ENCODE results near the gene NALCN. TPM values are rescaled to one million over a fixed set of nuclear protein-coding genes. Genes with fewer than 3 reads are reported as not detected.

The NALCN gene
- total and polyA plus RNA-seq, 10 donors = 0.02 to 0.13 (median 0.09) TPM; not detected in 2

GRCh38 chr13:101127741-101128353 is 288.5 kb downstream of the NALCN start:
- Histone ChIP-seq H3K4me3 (no peak overlapping the region), H3K27me3 (replicated peaks in 1 of 7) (no peaks in the 10 kb centered on the region), H3K36me3 (no peaks in the 10 kb centered on the region), H3K9me3 (no peaks in the 10 kb centered on the region), H3K27ac (no peak overlapping the region), H3K4me1 (no peaks in the 10 kb centered on the region)
- no peak for DNase-seq
- 58 to 81% (median 67%) methylated on average over 5 of the region's 5 CpGs for WGBS, 5 donors
- intact Hi-C loops (cut with DNase I; ENCODE audit: low total_unique reads) = loop anchor here (5.0 kb wide), 1 partner anchor 556 kb away; no protein-coding TSS in a partner anchor
- TF ChIP-seq, protein P1, sequence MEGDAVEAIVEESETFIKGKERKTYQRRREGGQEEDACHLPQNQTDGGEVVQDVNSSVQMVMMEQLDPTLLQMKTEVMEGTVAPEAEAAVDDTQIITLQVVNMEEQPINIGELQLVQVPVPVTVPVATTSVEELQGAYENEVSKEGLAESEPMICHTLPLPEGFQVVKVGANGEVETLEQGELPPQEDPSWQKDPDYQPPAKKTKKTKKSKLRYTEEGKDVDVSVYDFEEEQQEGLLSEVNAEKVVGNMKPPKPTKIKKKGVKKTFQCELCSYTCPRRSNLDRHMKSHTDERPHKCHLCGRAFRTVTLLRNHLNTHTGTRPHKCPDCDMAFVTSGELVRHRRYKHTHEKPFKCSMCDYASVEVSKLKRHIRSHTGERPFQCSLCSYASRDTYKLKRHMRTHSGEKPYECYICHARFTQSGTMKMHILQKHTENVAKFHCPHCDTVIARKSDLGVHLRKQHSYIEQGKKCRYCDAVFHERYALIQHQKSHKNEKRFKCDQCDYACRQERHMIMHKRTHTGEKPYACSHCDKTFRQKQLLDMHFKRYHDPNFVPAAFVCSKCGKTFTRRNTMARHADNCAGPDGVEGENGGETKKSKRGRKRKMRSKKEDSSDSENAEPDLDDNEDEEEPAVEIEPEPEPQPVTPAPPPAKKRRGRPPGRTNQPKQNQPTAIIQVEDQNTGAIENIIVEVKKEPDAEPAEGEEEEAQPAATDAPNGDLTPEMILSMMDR (IDR thresholded peaks at IDR 0.05 in 8 of 11, conservative IDR thresholded peaks at IDR 0.05 in 3 of 11) = peak in 9 of 11 experiments; percentile 30 to 70 (median 55)
- TF ChIP-seq POLR2AphosphoS5 (IDR thresholded peaks at IDR 0.05) (no peak), POLR2A (IDR thresholded peaks at IDR 0.05) (no peak)

GRCh38 chr13:101123028-101123427 is 293.3 kb downstream of the NALCN start:
- intact Hi-C loops (cut with DNase I; ENCODE audit: low total_unique reads) = no loop called here
- H3K4me1 ChIP-seq = no peaks in the 10 kb centered on the region
- H3K36me3 ChIP-seq = no peaks in the 10 kb centered on the region
- no peak overlapping the region for H3K4me3 ChIP-seq
- no peak overlapping the region for H3K27ac ChIP-seq
- no peaks in the 10 kb centered on the region for H3K27me3 ChIP-seq (replicated peaks in 1 of 7)
- DNase-seq = no peak
- TF ChIP-seq, protein P1 (IDR thresholded peaks at IDR 0.05 in 8 of 11, conservative IDR thresholded peaks at IDR 0.05 in 3 of 11) = no peak
- TF ChIP-seq POLR2A (IDR thresholded peaks at IDR 0.05) (no peak), POLR2AphosphoS5 (IDR thresholded peaks at IDR 0.05) (no peak)
- 71 to 82% (median 73%) methylated on average over 1 of the region's 1 CpG for WGBS, 5 donors
- no peaks in the 10 kb centered on the region for H3K9me3 ChIP-seq

DNA sequence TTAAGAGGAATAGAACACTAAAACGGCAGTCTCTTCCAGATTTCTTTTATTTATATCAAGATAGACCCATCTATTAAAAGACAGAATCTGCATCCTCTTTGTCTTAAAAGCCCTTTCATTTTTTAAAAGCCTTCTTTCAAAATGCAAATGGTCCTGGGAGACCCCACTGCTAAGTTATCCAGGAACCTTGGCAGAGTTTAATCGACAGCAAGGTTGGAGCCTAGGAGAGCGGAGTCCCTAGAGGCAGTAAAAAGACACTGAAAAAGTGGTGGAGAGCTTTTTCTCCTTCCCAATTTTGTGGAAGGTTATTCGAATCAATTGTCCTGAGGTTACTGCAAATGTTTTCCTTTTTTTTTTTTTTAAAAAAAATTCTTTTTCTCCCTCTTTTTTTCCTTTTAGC is 294.7 kb downstream of the NALCN start:
- H3K9me3 ChIP-seq = no peaks in the 10 kb centered on the region
- no peaks in the 10 kb centered on the region for H3K4me1 ChIP-seq
- H3K36me3 ChIP-seq = no peaks in the 10 kb centered on the region
- WGBS, 5 donors = 73 to 85% (median 78%) methylated on average over 4 of the region's 4 CpGs
- H3K27ac ChIP-seq = no peak overlapping the region
- intact Hi-C loops (cut with DNase I; ENCODE audit: low total_unique reads) = no loop called here
- no peak for TF ChIP-seq POLR2AphosphoS5 (IDR thresholded peaks at IDR 0.05)
- TF ChIP-seq POLR2A (IDR thresholded peaks at IDR 0.05) = no peak
- TF ChIP-seq, protein P1 (IDR thresholded peaks at IDR 0.05 in 8 of 11, conservative IDR thresholded peaks at IDR 0.05 in 3 of 11) = no peak
- no peak overlapping the region for H3K4me3 ChIP-seq
- no peaks in the 10 kb centered on the region for H3K27me3 ChIP-seq (replicated peaks in 1 of 7)
- no peak for DNase-seq

GRCh38 chr13:101120007-101120406 is 296.3 kb downstream of the NALCN start:
- Histone ChIP-seq H3K4me3 (no peak overlapping the region), H3K36me3 (no peaks in the 10 kb centered on the region), H3K27ac (no peak overlapping the region), H3K27me3 (replicated peaks in 1 of 7) (no peaks in the 10 kb centered on the region), H3K4me1 (no peaks in the 10 kb centered on the region), H3K9me3 (no peaks in the 10 kb centered on the region)
- intact Hi-C loops (cut with DNase I; ENCODE audit: low total_unique reads) = no loop called here
- 49 to 71% (median 50%) methylated on average over 2 of the region's 2 CpGs for WGBS, 5 donors
- no peak for TF ChIP-seq POLR2A (IDR thresholded peaks at IDR 0.05)
- TF ChIP-seq POLR2AphosphoS5 (IDR thresholded peaks at IDR 0.05) = no peak
- TF ChIP-seq, protein P1 (IDR thresholded peaks at IDR 0.05 in 8 of 11, conservative IDR thresholded peaks at IDR 0.05 in 3 of 11) = no peak
- DNase-seq = no peak
